Measurements from ENCODE around the gene KIRREL3. TPM values are rescaled to one million over a fixed set of nuclear protein-coding genes. Genes with fewer than 3 reads are reported as not detected.

The KIRREL3 gene
- polyA plus RNA-seq, 1 of the 3 experiments (the other 2 are of a cell fraction): 3.7 TPM

DNA sequence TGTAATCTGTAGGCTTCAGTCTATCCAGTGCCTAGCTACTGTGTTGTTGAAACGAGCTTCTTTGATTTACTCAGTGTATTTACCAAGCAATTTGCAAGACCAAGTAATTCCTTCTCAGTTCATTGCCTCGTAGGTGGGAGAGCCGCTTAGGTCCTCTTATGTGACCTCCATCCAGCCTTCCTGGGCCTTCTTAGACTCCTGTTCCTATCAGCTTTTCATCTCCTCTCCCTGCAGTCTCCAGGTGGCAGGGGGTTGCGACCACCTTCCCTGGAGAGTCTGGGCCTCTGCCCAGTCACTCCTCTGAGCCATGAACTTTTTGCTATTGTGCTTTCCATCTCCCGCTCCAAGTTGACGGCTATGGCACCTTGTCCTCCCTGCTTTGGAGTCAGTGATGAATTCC, 251.8 kb downstream of the KIRREL3 start (continued):
- TF ChIP-seq, protein P1, sequence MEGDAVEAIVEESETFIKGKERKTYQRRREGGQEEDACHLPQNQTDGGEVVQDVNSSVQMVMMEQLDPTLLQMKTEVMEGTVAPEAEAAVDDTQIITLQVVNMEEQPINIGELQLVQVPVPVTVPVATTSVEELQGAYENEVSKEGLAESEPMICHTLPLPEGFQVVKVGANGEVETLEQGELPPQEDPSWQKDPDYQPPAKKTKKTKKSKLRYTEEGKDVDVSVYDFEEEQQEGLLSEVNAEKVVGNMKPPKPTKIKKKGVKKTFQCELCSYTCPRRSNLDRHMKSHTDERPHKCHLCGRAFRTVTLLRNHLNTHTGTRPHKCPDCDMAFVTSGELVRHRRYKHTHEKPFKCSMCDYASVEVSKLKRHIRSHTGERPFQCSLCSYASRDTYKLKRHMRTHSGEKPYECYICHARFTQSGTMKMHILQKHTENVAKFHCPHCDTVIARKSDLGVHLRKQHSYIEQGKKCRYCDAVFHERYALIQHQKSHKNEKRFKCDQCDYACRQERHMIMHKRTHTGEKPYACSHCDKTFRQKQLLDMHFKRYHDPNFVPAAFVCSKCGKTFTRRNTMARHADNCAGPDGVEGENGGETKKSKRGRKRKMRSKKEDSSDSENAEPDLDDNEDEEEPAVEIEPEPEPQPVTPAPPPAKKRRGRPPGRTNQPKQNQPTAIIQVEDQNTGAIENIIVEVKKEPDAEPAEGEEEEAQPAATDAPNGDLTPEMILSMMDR (IDR thresholded peaks at IDR 0.05): no peak
- TF ChIP-seq, protein P2, sequence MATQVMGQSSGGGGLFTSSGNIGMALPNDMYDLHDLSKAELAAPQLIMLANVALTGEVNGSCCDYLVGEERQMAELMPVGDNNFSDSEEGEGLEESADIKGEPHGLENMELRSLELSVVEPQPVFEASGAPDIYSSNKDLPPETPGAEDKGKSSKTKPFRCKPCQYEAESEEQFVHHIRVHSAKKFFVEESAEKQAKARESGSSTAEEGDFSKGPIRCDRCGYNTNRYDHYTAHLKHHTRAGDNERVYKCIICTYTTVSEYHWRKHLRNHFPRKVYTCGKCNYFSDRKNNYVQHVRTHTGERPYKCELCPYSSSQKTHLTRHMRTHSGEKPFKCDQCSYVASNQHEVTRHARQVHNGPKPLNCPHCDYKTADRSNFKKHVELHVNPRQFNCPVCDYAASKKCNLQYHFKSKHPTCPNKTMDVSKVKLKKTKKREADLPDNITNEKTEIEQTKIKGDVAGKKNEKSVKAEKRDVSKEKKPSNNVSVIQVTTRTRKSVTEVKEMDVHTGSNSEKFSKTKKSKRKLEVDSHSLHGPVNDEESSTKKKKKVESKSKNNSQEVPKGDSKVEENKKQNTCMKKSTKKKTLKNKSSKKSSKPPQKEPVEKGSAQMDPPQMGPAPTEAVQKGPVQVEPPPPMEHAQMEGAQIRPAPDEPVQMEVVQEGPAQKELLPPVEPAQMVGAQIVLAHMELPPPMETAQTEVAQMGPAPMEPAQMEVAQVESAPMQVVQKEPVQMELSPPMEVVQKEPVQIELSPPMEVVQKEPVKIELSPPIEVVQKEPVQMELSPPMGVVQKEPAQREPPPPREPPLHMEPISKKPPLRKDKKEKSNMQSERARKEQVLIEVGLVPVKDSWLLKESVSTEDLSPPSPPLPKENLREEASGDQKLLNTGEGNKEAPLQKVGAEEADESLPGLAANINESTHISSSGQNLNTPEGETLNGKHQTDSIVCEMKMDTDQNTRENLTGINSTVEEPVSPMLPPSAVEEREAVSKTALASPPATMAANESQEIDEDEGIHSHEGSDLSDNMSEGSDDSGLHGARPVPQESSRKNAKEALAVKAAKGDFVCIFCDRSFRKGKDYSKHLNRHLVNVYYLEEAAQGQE (IDR thresholded peaks at IDR 0.05; ENCODE audit: low read depth, low read length): no peak
- TF ChIP-seq, protein P3, sequence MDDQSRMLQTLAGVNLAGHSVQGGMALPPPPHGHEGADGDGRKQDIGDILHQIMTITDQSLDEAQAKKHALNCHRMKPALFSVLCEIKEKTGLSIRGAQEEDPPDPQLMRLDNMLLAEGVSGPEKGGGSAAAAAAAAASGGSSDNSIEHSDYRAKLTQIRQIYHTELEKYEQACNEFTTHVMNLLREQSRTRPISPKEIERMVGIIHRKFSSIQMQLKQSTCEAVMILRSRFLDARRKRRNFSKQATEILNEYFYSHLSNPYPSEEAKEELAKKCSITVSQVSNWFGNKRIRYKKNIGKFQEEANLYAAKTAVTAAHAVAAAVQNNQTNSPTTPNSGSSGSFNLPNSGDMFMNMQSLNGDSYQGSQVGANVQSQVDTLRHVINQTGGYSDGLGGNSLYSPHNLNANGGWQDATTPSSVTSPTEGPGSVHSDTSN (IDR thresholded peaks at IDR 0.05): no peak

DNA sequence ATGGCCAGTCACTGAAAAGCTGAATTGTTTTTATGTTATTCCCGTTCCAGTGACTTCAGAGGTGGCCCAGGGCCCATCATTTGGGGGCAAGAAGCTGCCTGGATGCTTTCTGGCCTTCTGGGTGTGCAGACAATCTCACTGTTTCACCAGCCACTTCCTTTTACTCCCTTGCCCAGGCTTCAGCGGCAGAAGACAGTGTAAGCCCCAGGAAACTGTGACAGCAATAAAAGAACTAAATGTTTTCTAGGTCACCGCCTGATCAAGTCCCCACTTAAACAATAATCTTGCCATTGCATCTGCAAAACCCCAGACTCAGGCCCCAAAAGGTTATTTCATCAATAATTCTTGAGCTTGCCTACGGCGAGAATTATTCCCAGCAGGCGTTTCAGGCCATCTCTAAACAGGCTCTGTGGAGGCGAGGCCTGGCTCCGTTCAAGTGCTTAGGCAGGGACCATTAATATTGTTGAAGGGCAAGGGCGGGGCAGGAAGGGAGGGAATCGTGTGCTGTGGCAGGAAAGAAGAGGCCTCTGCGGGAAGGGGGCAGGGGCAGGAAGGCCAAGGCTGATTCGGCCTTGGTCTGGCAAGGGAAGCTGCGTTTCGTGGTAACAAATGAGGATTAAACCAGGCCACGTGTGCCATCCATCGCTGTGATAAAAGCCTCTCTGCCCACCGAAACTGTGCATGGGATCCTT, 252.3 kb downstream of the KIRREL3 start:
- CTCF ChIA-PET: interaction anchor here (5.1 kb wide), 1 partner anchor 31 kb away, joined by 18 read pairs; no protein-coding TSS in a partner anchor
- Histone ChIP-seq H3F3A (replicated peaks; ENCODE audit: insufficient read depth) (no peaks in the 10 kb centered on the region), H3K9me3 (no peaks in the 10 kb centered on the region), H3K27me3 (ENCODE audit: insufficient read depth) (no peaks in the 10 kb centered on the region), H3K4me2 (no peak overlapping the region), H3K79me2 (ENCODE audit: insufficient read depth) (no peaks in the 10 kb centered on the region), H3K36me3 (replicated peaks in 1 of 2; ENCODE audit: control insufficient read depth in 1 of 2, insufficient read depth in 2 of 2, low read length in 1 of 2) (no peaks in the 10 kb centered on the region), H2AFZ (ENCODE audit: low read depth) (no peak overlapping the region), H4K20me1 (ENCODE audit: insufficient read depth) (no peaks in the 10 kb centered on the region), H3K27ac (ENCODE audit: low read depth in 2 of 2, low read length in 1 of 2) (no peak overlapping the region), H3K4me1 (ENCODE audit: control insufficient read depth in 1 of 2, insufficient read depth in 2 of 2, low read depth in 1 of 2, low read length in 1 of 2) (no peaks in the 10 kb centered on the region), H3K9me2 (no peaks in the 10 kb centered on the region), H3K9ac (no peak overlapping the region), H3K4me3 (ENCODE audit: low read depth in 2 of 2, low read length in 1 of 2) (no peak overlapping the region)
- no peak for DNase-seq
- WGBS (ENCODE audit: low lambda C conversion rate): 86% methylated on average over 17 of the region's 17 CpGs
- TF ChIP-seq GATA2 (CRISPR knock-in tag; IDR thresholded peaks at IDR 0.05): no peak
- TF ChIP-seq, protein P4, sequence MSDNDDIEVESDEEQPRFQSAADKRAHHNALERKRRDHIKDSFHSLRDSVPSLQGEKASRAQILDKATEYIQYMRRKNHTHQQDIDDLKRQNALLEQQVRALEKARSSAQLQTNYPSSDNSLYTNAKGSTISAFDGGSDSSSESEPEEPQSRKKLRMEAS (IDR thresholded peaks at IDR 0.05; ENCODE audit: low read depth): no peak
- TF ChIP-seq JUND (IDR thresholded peaks at IDR 0.05): no peak
- no peak for TF ChIP-seq ELF1 (IDR thresholded peaks at IDR 0.05)
- TF ChIP-seq RFX5 (IDR thresholded peaks at IDR 0.05; ENCODE audit: low read length): no peak
- TF ChIP-seq TEAD4 (IDR thresholded peaks at IDR 0.05; ENCODE audit: borderline replicate concordance, insufficient read depth): no peak
- TF ChIP-seq FOXJ3 (CRISPR knock-in tag; IDR thresholded peaks at IDR 0.05): no peak
- TF ChIP-seq NFIC (IDR thresholded peaks at IDR 0.05; ENCODE audit: borderline replicate concordance): no peak
- TF ChIP-seq, protein P1 (IDR thresholded peaks at IDR 0.05): no peak
- no peak for TF ChIP-seq EP300 (IDR thresholded peaks at IDR 0.05; ENCODE audit: borderline replicate concordance in 1 of 2, low read depth in 1 of 2, low read length in 1 of 2)
- no peak for TF ChIP-seq RAD21 (IDR thresholded peaks at IDR 0.05; ENCODE audit: low read length)
- TF ChIP-seq MXI1 (IDR thresholded peaks at IDR 0.05; ENCODE audit: low read depth, low read length): no peak
- POLR2A ChIA-PET: interaction anchor here (1.0 kb wide), 1 partner anchor 267 kb away, joined by 3 read pairs; no protein-coding TSS in a partner anchor

All from SK-N-SH (cell line).